Stomach (tissue), 4 donors: Measurements from ENCODE around the gene UBE3A.

Source experiments
- POLR2AphosphoS5 ChIP-seq, 3 donors: sonication (generic); formaldehyde crosslinking; IDR thresholded peaks; one replicate each; pipeline ENCODE4 v1.6.1; 2016; ENCODE audit warnings: antibody characterized with exemption in 3 of 3
- TF ChIP-seq, protein P1 (sequence below), 7 experiments: fragments of 450-650 bp in 4 of 7; fragments of 200-600 bp in 3 of 7; sonication (generic) in 3 of 7; IDR thresholded peaks; one replicate each; pipeline ENCODE4 v1.5.1; 2016 to 2019; ENCODE audit warnings: antibody characterized with exemption in 7 of 7, control low read depth in 2 of 7, mild to moderate bottlenecking in 1 of 7

DNA sequence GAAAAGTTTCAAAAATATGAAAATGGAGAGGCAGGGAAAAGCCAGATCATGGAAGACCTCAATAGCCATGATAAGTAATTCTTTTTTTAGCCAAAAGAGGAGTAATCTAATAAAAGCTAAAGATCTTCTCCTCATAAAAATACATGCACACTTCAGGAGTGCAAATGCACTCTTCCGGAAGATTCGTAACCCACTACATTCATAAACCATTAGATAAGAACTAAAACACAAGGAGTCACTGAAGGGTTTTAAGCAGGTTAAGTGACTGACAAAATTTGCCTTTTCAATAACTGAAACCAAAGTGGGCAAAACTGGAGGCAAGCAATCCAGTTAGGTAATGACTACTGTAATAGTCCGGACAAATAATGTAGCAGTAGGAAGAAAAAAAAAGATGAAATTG lies 46.0 kb downstream of the UBE3A start:
- TF ChIP-seq POLR2AphosphoS5 (IDR thresholded peaks at IDR 0.05): no peak
- TF ChIP-seq, protein P1, sequence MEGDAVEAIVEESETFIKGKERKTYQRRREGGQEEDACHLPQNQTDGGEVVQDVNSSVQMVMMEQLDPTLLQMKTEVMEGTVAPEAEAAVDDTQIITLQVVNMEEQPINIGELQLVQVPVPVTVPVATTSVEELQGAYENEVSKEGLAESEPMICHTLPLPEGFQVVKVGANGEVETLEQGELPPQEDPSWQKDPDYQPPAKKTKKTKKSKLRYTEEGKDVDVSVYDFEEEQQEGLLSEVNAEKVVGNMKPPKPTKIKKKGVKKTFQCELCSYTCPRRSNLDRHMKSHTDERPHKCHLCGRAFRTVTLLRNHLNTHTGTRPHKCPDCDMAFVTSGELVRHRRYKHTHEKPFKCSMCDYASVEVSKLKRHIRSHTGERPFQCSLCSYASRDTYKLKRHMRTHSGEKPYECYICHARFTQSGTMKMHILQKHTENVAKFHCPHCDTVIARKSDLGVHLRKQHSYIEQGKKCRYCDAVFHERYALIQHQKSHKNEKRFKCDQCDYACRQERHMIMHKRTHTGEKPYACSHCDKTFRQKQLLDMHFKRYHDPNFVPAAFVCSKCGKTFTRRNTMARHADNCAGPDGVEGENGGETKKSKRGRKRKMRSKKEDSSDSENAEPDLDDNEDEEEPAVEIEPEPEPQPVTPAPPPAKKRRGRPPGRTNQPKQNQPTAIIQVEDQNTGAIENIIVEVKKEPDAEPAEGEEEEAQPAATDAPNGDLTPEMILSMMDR (IDR thresholded peaks at IDR 0.05): no peak
